DND-41 (cell line): Measurements from ENCODE around the gene DSG1.

Source experiments
- CTCF ChIP-seq: IDR thresholded peaks from 2 replicates; pipeline ENCODE4 v1.5.1; 2012; ENCODE audit warnings: borderline replicate concordance, low read length, moderate library complexity, mild to moderate bottlenecking; ENCODE audit not compliant: poor library complexity, severe bottlenecking; ENCODE audit errors: extremely low read depth
- EZH2 ChIP-seq: IDR thresholded peaks from 3 replicates; pipeline ENCODE4 v1.6.1; 2012; ENCODE audit warnings: borderline replicate concordance, low read depth, mild to moderate bottlenecking, moderate library complexity, low read length, inconsistent platforms; ENCODE audit not compliant: severe bottlenecking

GRCh38 chr18:31386741-31387140, 68.8 kb downstream of the DSG1 start:
- TF ChIP-seq CTCF (no peak), EZH2 (no peak)
